NCI-H226 (cell line): ENCODE results near the gene CACNA2D4.
A peak's percentile ranks its signal among the peaks of the same experiment; 100 is the strongest.
"Not testable (repeated sequence)": the region's sequence is repeated elsewhere in the genome, so short reads cannot be mapped to it uniquely, and the experiment has no call there.

ENCODE experiments used
- DNase-seq: peaks from one replicate; pipeline ENCODE4 v3.0.0-alpha.2; 2015

Gene CACNA2D4

GRCh38 chr12:1918081-1918883 is at the start of gene CACNA2D4:
Gene CACNA2D4, minus strand, starts transcription at chr12:1918652. Its CDS starts 179 bp downstream, at chr12:1918473.
- no peak for DNase-seq

- no peak for DNase-seq
Observed at GRCh38 chr12:1966561-1967226, 48.2 kb upstream of the CACNA2D4 start.

- no peak for DNase-seq
Observed at GRCh38 chr12:1965916-1966315, 47.5 kb upstream of the CACNA2D4 start.

- no peak for DNase-seq
Observed at GRCh38 chr12:1962051-1963020, 43.9 kb upstream of the CACNA2D4 start.

- DNase-seq: no peak
Observed at GRCh38 chr12:1956716-1957115, 38.3 kb upstream of the CACNA2D4 start.

- no peak for DNase-seq
Observed at GRCh38 chr12:1949771-1950470, 31.5 kb upstream of the CACNA2D4 start.

- no peak for DNase-seq
Observed at GRCh38 chr12:1948883-1949282, 30.4 kb upstream of the CACNA2D4 start.

GRCh38 chr12:1947081-1947480 is 28.6 kb upstream of the CACNA2D4 start:
- peak; percentile 64 for DNase-seq

- DNase-seq: no peak
Observed at GRCh38 chr12:1946296-1946695, 27.8 kb upstream of the CACNA2D4 start.

- DNase-seq: not testable (repeated sequence)
Observed at GRCh38 chr12:1945502-1945901, 27.1 kb upstream of the CACNA2D4 start.

- peak; percentile 52 for DNase-seq
Observed at GRCh38 chr12:1939801-1940607, 21.6 kb upstream of the CACNA2D4 start.

GRCh38 chr12:1939331-1939730 is 20.9 kb upstream of the CACNA2D4 start:
- no peak for DNase-seq

GRCh38 chr12:1937481-1938224 is 19.2 kb upstream of the CACNA2D4 start:
- no peak for DNase-seq

- DNase-seq: peak; percentile 93
Observed at GRCh38 chr12:1936406-1937320, 18.2 kb upstream of the CACNA2D4 start.

- DNase-seq: no peak
Observed at GRCh38 chr12:1935700-1936378, 17.4 kb upstream of the CACNA2D4 start.

GRCh38 chr12:1935242-1935641 is 16.8 kb upstream of the CACNA2D4 start:
- no peak for DNase-seq

- DNase-seq: no peak
Observed at GRCh38 chr12:1934831-1935230, 16.4 kb upstream of the CACNA2D4 start.

- DNase-seq: no peak
Observed at GRCh38 chr12:1934068-1934467, 15.6 kb upstream of the CACNA2D4 start.
